ENCODE measurements around the gene SLC38A1.

Gene SLC38A1

GRCh38 chr12:46152456-46152855 is 116.4 kb downstream of the SLC38A1 start:
- Histone ChIP-seq H3K4me2 (ENCODE audit: low read length) (no peak overlapping the region), H3K27ac (ENCODE audit: low read depth, low read length, poor library complexity, severe bottlenecking) (no peak overlapping the region)

GRCh38 chr12:46150735-46151134 is 118.1 kb downstream of the SLC38A1 start:
- no peak overlapping the region for H2AFZ ChIP-seq (ENCODE audit: low read length)
- no peak overlapping the region for H3K4me2 ChIP-seq (ENCODE audit: low read length)
- TF ChIP-seq EZH2 (IDR thresholded peaks at IDR 0.05; ENCODE audit: borderline replicate concordance, low read length) = no peak
- TF ChIP-seq, protein P1, sequence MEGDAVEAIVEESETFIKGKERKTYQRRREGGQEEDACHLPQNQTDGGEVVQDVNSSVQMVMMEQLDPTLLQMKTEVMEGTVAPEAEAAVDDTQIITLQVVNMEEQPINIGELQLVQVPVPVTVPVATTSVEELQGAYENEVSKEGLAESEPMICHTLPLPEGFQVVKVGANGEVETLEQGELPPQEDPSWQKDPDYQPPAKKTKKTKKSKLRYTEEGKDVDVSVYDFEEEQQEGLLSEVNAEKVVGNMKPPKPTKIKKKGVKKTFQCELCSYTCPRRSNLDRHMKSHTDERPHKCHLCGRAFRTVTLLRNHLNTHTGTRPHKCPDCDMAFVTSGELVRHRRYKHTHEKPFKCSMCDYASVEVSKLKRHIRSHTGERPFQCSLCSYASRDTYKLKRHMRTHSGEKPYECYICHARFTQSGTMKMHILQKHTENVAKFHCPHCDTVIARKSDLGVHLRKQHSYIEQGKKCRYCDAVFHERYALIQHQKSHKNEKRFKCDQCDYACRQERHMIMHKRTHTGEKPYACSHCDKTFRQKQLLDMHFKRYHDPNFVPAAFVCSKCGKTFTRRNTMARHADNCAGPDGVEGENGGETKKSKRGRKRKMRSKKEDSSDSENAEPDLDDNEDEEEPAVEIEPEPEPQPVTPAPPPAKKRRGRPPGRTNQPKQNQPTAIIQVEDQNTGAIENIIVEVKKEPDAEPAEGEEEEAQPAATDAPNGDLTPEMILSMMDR (IDR thresholded peaks at IDR 0.05; ENCODE audit: low read length) = no peak
- no peaks in the 10 kb centered on the region for H3K36me3 ChIP-seq (ENCODE audit: insufficient read depth, low read length)
- H3K9me2 ChIP-seq (ENCODE audit: low read depth, low read length) = no peaks in the 10 kb centered on the region
- no peaks in the 10 kb centered on the region for H4K20me1 ChIP-seq (ENCODE audit: insufficient read depth, low read length)
- H3F3A ChIP-seq (ENCODE audit: insufficient read depth, low read length) = no peaks in the 10 kb centered on the region
- H3K9me3 ChIP-seq (ENCODE audit: low read length) = no peaks in the 10 kb centered on the region
- H3K27ac ChIP-seq (ENCODE audit: low read depth, low read length, poor library complexity, severe bottlenecking) = no peak overlapping the region
- peaks cover 28% of the 10 kb centered on the region for H3K4me1 ChIP-seq (ENCODE audit: insufficient read depth, low read length, severe bottlenecking)
- no peaks in the 10 kb centered on the region for H3K79me2 ChIP-seq (ENCODE audit: insufficient read depth, low read length)
- H3K4me3 ChIP-seq (ENCODE audit: low read depth, low read length, poor library complexity, severe bottlenecking) = no peak overlapping the region
- H3K9ac ChIP-seq (ENCODE audit: low read length) = no peak overlapping the region
- H3K27me3 ChIP-seq (ENCODE audit: insufficient read depth, low read length) = no peaks in the 10 kb centered on the region

More at GRCh38 chr12:46152456-46152855, 116.4 kb downstream of the SLC38A1 start:
- Histone ChIP-seq H3K9me2 (ENCODE audit: low read depth, low read length) (no peaks in the 10 kb centered on the region), H3K36me3 (ENCODE audit: insufficient read depth, low read length) (no peaks in the 10 kb centered on the region), H3K4me3 (ENCODE audit: low read depth, low read length, poor library complexity, severe bottlenecking) (no peak overlapping the region), H3K9me3 (ENCODE audit: low read length) (0 out of 2 replicates have a peak, but pooled peaks cover 4% of the 10 kb centered on the region), H3K79me2 (ENCODE audit: insufficient read depth, low read length) (no peaks in the 10 kb centered on the region), H3K9ac (ENCODE audit: low read length) (no peak overlapping the region), H3K27me3 (ENCODE audit: insufficient read depth, low read length) (no peaks in the 10 kb centered on the region), H4K20me1 (ENCODE audit: insufficient read depth, low read length) (no peaks in the 10 kb centered on the region), H3K4me1 (ENCODE audit: insufficient read depth, low read length, severe bottlenecking) (peaks cover 28% of the 10 kb centered on the region), H2AFZ (ENCODE audit: low read length) (no peak overlapping the region), H3F3A (ENCODE audit: insufficient read depth, low read length) (no peaks in the 10 kb centered on the region)
- TF ChIP-seq EZH2 (IDR thresholded peaks at IDR 0.05; ENCODE audit: borderline replicate concordance, low read length) = no peak

DNA sequence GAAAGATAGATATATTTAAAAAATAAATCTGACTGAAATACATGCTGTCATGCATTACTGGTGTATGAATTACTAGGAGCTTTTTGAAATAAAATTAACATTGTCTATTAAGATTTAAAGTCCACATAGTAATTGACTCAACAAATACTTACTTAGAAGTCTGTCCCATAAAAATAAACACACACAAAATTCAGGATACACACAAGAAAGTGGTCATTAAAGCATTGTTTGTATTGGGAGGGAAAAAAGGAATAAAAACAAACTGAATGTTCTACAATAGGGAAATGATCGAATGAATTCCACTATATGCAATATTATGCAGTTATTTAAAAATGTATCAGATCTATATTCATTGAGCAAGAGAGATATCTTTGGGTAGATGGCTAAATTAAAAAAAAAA is 118.9 kb downstream of the SLC38A1 start:
- peaks cover 28% of the 10 kb centered on the region for H3K4me1 ChIP-seq (ENCODE audit: insufficient read depth, low read length, severe bottlenecking)
- no peak for TF ChIP-seq EZH2 (IDR thresholded peaks at IDR 0.05; ENCODE audit: borderline replicate concordance, low read length)
- TF ChIP-seq, protein P1 (IDR thresholded peaks at IDR 0.05; ENCODE audit: low read length) = no peak
- no peaks in the 10 kb centered on the region for H3K79me2 ChIP-seq (ENCODE audit: insufficient read depth, low read length)
- H3F3A ChIP-seq (ENCODE audit: insufficient read depth, low read length) = no peaks in the 10 kb centered on the region
- no peaks in the 10 kb centered on the region for H3K9me3 ChIP-seq (ENCODE audit: low read length)
- no peak overlapping the region for H3K4me3 ChIP-seq (ENCODE audit: low read depth, low read length, poor library complexity, severe bottlenecking)
- H3K4me2 ChIP-seq (ENCODE audit: low read length) = no peak overlapping the region
- no peak overlapping the region for H3K9ac ChIP-seq (ENCODE audit: low read length)
- no peak overlapping the region for H3K27ac ChIP-seq (ENCODE audit: low read depth, low read length, poor library complexity, severe bottlenecking)
- H3K27me3 ChIP-seq (ENCODE audit: insufficient read depth, low read length) = no peaks in the 10 kb centered on the region
- no peaks in the 10 kb centered on the region for H3K36me3 ChIP-seq (ENCODE audit: insufficient read depth, low read length)
- no peak overlapping the region for H2AFZ ChIP-seq (ENCODE audit: low read length)
- H3K9me2 ChIP-seq (ENCODE audit: low read depth, low read length) = no peaks in the 10 kb centered on the region
- H4K20me1 ChIP-seq (ENCODE audit: insufficient read depth, low read length) = no peaks in the 10 kb centered on the region

DNA sequence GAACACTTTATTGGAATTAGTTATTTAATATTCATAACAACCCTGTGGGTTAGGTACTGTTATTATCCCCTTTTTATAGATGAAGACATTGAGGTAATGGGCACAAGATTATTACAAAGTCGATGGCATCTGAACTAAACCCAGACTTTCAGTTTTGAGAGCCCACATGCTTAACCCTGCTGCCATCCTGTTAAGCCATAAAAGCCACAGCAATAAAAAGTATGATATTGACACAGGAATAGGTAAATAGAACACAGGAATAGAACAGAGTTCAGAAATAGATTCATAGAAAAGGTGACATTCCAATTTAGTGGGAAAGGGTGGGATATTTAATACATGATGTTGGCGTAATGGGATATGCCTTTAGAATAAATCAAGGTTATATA is 119.8 kb downstream of the SLC38A1 start:
- H3F3A ChIP-seq (ENCODE audit: insufficient read depth, low read length) = no peaks in the 10 kb centered on the region
- H3K4me3 ChIP-seq (ENCODE audit: low read depth, low read length, poor library complexity, severe bottlenecking) = no peak overlapping the region
- no peak overlapping the region for H3K9ac ChIP-seq (ENCODE audit: low read length)
- H3K27ac ChIP-seq (ENCODE audit: low read depth, low read length, poor library complexity, severe bottlenecking) = no peak overlapping the region
- no peaks in the 10 kb centered on the region for H3K36me3 ChIP-seq (ENCODE audit: insufficient read depth, low read length)
- H3K9me3 ChIP-seq (ENCODE audit: low read length) = no peaks in the 10 kb centered on the region
- no peak overlapping the region for H3K4me2 ChIP-seq (ENCODE audit: low read length)
- H3K27me3 ChIP-seq (ENCODE audit: insufficient read depth, low read length) = no peaks in the 10 kb centered on the region
- TF ChIP-seq EZH2 (IDR thresholded peaks at IDR 0.05; ENCODE audit: borderline replicate concordance, low read length) = no peak
- TF ChIP-seq, protein P1 (IDR thresholded peaks at IDR 0.05; ENCODE audit: low read length) = no peak
- H3K79me2 ChIP-seq (ENCODE audit: insufficient read depth, low read length) = no peaks in the 10 kb centered on the region
- peaks cover 25% of the 10 kb centered on the region for H3K4me1 ChIP-seq (ENCODE audit: insufficient read depth, low read length, severe bottlenecking)
- no peaks in the 10 kb centered on the region for H4K20me1 ChIP-seq (ENCODE audit: insufficient read depth, low read length)
- no peaks in the 10 kb centered on the region for H3K9me2 ChIP-seq (ENCODE audit: low read depth, low read length)
- no peak overlapping the region for H2AFZ ChIP-seq (ENCODE audit: low read length)
